Measurements from ENCODE around the gene CACNA1I. TPM values are rescaled to one million over a fixed set of nuclear protein-coding genes. Genes with fewer than 3 reads are reported as not detected.

CACNA1I gene
- total RNA-seq, 1 donor from 2014 or later: 0.32 TPM

DNA sequence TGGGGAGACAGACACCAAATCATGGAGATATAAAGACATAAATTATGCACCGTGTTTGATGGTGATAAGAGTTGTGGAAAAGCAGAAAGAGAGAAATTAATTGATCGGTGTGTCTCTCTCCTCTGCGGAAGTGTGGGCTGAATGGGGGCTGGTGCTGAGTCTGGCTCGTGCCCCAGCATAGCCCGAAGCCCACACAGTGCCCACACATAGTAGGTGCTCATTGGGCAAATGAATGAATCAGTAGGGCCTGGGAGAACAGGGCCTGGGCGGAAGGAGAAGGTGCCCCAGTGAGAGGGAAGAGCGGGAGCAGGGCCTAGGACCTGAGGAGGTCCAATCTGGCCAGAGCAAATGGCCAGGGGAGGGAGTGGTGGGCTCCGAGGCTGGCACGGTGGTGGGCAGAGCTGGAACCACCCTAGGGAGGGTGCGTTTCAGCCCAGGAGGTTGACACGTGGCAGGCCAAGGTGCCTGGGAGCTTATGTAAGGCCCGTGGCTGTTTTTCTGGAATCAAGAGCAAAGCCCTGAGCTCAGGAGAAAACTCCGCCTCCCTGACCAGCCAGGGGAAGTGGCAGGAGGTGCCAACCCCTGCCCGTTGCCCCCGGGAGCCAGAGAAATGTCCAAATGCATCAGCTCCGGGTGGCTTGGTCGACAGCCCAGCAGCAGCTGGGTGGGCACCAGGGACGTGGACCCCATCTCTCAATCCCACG lies 2.1 kb upstream of the CACNA1I start:
- Histone ChIP-seq H3K27me3 (peaks cover 15% of the 10 kb centered on the region), H3K4me1 (no peaks in the 10 kb centered on the region), H3K9me3 (no peaks in the 10 kb centered on the region), H3K36me3 (no peaks in the 10 kb centered on the region), H3K27ac (no peak overlapping the region), H3K4me3 (no peak overlapping the region)
- no peak for DNase-seq
- TF ChIP-seq, protein P1, sequence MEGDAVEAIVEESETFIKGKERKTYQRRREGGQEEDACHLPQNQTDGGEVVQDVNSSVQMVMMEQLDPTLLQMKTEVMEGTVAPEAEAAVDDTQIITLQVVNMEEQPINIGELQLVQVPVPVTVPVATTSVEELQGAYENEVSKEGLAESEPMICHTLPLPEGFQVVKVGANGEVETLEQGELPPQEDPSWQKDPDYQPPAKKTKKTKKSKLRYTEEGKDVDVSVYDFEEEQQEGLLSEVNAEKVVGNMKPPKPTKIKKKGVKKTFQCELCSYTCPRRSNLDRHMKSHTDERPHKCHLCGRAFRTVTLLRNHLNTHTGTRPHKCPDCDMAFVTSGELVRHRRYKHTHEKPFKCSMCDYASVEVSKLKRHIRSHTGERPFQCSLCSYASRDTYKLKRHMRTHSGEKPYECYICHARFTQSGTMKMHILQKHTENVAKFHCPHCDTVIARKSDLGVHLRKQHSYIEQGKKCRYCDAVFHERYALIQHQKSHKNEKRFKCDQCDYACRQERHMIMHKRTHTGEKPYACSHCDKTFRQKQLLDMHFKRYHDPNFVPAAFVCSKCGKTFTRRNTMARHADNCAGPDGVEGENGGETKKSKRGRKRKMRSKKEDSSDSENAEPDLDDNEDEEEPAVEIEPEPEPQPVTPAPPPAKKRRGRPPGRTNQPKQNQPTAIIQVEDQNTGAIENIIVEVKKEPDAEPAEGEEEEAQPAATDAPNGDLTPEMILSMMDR (IDR thresholded peaks at IDR 0.05): no peak
- intact Hi-C loops (cut with DNase I): no loop called here
- ATAC-seq: no peak

DNA sequence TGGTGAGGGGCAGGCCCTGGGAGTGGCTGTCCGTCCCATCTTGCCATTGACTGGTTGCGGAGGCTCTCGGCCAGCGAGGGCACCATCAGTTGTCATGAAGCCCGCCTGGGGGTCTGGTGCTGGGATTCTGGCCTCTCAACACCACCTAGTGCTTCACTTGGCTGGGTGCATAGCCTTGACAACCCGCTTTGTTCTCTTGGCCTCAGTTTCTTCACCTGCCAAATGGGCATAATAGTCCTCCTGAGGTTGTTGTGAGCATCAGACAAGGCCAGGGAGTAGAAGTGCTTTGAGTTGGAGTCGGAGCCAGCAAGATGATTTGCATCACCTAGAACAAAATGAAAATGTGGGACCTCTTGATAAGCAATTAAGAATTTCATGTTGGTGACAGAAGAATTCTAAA lies 1.5 kb upstream of the CACNA1I start:
- intact Hi-C loops (cut with DNase I): no loop called here
- no peak overlapping the region for H3K27ac ChIP-seq
- H3K9me3 ChIP-seq: no peaks in the 10 kb centered on the region
- DNase-seq: no peak
- no peak overlapping the region for H3K4me3 ChIP-seq
- ATAC-seq: no peak
- H3K4me1 ChIP-seq: no peaks in the 10 kb centered on the region
- H3K27me3 ChIP-seq: peaks cover 15% of the 10 kb centered on the region
- TF ChIP-seq, protein P1 (IDR thresholded peaks at IDR 0.05): no peak
- H3K36me3 ChIP-seq: no peaks in the 10 kb centered on the region

DNA sequence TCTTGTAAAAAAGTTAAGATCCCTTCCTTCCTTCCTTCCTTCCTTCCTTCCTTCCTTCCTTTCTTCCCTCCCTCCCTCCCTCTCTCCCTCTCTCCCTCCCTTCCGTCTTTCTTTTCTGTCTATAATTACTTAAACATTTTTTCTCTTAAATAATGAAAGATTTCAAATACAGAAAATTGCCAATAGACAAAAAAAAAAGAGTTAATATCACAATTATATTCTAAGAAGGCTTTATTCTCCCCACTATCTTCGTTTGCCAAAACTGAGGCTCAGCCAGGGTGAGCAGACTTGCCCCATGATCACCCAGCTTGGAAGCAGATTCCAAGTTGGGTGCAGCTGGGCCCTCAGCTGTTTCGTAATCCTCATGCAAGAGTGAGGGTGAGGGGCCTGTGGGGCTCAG lies 327 bp upstream of the CACNA1I start:
- Histone ChIP-seq H3K9me3 (no peaks in the 10 kb centered on the region), H3K36me3 (no peaks in the 10 kb centered on the region), H3K27me3 (peaks cover 6% of the 10 kb centered on the region), H3K4me3 (no peak overlapping the region), H3K27ac (no peak overlapping the region), H3K4me1 (no peaks in the 10 kb centered on the region)
- intact Hi-C loops (cut with DNase I): no loop called here
- ATAC-seq: no peak
- no peak for DNase-seq
- TF ChIP-seq, protein P1 (IDR thresholded peaks at IDR 0.05): no peak

DNA sequence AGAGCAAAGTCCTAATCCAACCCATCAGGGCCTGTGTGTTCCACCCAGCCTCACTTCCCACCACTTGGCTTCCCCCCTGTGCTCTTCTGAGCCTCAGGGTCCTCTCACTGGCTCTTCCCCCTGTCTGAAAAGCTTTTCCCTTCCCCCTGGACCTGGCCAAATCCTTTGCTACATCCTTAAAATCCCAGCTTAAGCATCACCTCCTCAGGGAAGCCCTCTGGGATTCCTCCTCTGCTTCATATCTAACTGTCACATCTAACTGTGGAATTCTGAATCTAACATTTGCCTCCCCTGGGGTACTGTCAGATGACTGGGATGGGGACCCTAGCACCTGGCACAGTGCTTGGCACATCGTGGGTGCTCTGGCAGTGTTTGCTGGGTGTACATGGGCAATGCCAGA lies 985 bp downstream of the CACNA1I start:
- Histone ChIP-seq H3K27me3 (peaks cover 6% of the 10 kb centered on the region), H3K4me1 (no peaks in the 10 kb centered on the region), H3K9me3 (no peaks in the 10 kb centered on the region), H3K27ac (no peak overlapping the region), H3K4me3 (no peak overlapping the region), H3K36me3 (no peaks in the 10 kb centered on the region)
- intact Hi-C loops (cut with DNase I): no loop called here
- DNase-seq: no peak
- no peak for ATAC-seq
- TF ChIP-seq, protein P1 (IDR thresholded peaks at IDR 0.05): no peak

DNA sequence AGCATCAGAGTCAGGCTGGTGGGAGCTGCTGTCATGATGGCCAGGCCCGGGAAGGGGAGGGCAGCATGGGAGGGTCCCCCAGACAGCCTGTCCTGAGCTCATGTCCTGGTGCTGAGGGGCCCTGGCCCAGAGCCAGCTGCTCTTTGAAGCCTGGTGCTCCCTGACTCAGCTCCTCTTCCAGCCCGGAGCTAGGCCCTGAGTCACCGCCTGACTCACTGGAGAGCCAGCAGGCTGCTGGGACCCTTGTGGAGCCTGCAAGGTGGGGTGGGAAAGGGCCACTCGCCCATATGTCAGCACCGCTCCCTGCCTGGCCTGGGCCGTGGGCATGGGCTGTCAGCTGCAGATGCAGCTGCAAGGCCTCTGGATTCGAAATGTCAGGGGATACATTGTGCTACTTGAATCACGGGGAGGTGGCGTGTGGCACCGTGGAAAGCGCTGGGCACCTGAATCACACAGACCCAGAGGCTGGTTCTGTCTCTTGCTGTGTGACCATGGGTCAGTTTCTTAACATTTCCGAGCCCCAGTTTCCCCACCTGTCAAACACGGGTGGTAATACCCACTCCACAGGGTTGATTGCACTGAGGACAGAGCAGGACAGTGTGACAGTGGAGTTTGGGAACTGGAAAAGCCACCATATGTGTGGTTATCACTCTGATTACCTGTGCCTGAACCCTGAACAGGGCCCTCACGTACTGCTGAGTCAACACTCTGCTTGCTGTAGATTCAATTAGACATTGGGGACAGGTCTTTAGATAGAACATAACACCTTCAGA lies 4.4 kb downstream of the CACNA1I start:
- Histone ChIP-seq H3K27me3 (peaks cover 8% of the 10 kb centered on the region), H3K9me3 (no peaks in the 10 kb centered on the region), H3K27ac (no peak overlapping the region), H3K4me3 (no peak overlapping the region), H3K4me1 (no peaks in the 10 kb centered on the region), H3K36me3 (no peaks in the 10 kb centered on the region)
- intact Hi-C loops (cut with DNase I): no loop called here
- TF ChIP-seq, protein P1 (IDR thresholded peaks at IDR 0.05): no peak
- no peak for ATAC-seq
- no peak for DNase-seq
